IPS-20b (cell line): Measurements from ENCODE around the gene CTBP2.

ENCODE experiments used
- H3K27ac ChIP-seq: one replicate; pipeline ENCODE4 v1.5.1; 2013; ENCODE audit warnings: low read length
- H3K27me3 ChIP-seq: 2 replicates; pipeline ENCODE4 v1.6.1; 2013; ENCODE audit warnings: mild to moderate bottlenecking, low read length, inconsistent platforms; ENCODE audit not compliant: insufficient read depth
- H3K36me3 ChIP-seq: 2 replicates; pipeline ENCODE4 v1.6.1; 2013; ENCODE audit warnings: low read depth, mild to moderate bottlenecking, inconsistent platforms, low read length, moderate library complexity; ENCODE audit not compliant: insufficient read depth
- H3K4me1 ChIP-seq: 2 replicates; pipeline ENCODE4 v1.6.1; 2013; ENCODE audit warnings: mild to moderate bottlenecking, control low read depth, inconsistent platforms, low read length, moderate library complexity; ENCODE audit not compliant: insufficient read depth
- H3K4me3 ChIP-seq: 2 replicates; pipeline ENCODE4 v1.5.1; 2013; ENCODE audit warnings: mild to moderate bottlenecking, low read length, inconsistent platforms
- H3K9ac ChIP-seq: 2 replicates; pipeline ENCODE4 v1.6.1; 2013; ENCODE audit warnings: low read depth, mild to moderate bottlenecking, inconsistent platforms, low read length, moderate library complexity
- H3K9me3 ChIP-seq: 2 replicates; pipeline ENCODE4 v1.6.1; 2013; ENCODE audit warnings: mild to moderate bottlenecking, low read depth, low read length, inconsistent platforms; ENCODE audit not compliant: insufficient read depth

Gene CTBP2

GRCh38 chr10:125000366-125001312 is 159.7 kb downstream of the CTBP2 start:
- H3K9me3 ChIP-seq: no peaks in the 10 kb centered on the region
- no peaks in the 10 kb centered on the region for H3K4me1 ChIP-seq
- H3K27me3 ChIP-seq: no peaks in the 10 kb centered on the region
- H3K4me3 ChIP-seq: no peak overlapping the region
- H3K9ac ChIP-seq: no peak overlapping the region; the same call in 1 of the 2 replicates
- H3K27ac ChIP-seq: no peak overlapping the region
- peaks cover 97% of the 10 kb centered on the region for H3K36me3 ChIP-seq

- Histone ChIP-seq H3K4me1 (no peaks in the 10 kb centered on the region), H3K36me3 (peaks cover 99% of the 10 kb centered on the region), H3K9me3 (no peaks in the 10 kb centered on the region), H3K9ac (no peak overlapping the region), H3K27ac (no peak overlapping the region), H3K27me3 (no peaks in the 10 kb centered on the region), H3K4me3 (no peak overlapping the region)
These were observed 160.7 kb downstream of the CTBP2 start for GRCh38 chr10:124999433-125000365.

DNA sequence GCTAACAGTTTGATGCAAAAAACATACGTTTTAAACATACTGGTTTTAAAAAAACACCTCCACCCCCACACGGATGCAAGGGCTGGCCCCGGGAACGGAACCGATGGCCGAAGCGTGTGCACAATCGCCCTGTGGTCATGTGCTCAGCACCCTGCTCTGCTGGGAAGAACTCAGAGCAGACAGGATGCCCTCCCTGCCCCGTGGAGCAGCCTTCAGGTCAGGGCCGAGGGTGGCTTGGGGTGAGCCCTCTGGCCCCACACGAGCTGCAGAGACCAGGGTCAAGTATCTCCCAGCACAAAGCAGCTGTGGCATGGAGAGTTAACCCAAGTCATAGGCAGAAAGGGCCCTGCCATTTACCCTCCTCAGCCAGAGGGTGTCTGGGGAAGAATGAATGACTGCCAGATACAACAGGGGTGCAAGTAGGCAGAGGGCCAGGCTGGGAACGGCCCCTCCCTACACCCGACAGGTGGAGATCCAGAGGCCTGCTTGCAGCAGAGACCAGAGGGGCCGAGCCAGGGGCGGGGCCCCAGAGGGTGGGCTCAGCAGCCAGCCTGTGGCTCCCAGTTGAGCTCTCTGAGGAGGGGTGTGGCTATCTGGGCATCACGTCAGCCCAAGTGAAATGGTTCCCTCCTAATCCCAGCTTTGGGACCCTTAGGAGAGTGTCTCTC is 161.6 kb downstream of the CTBP2 start:
- H3K36me3 ChIP-seq: peaks cover 99% of the 10 kb centered on the region
- H3K4me1 ChIP-seq: no peaks in the 10 kb centered on the region

DNA sequence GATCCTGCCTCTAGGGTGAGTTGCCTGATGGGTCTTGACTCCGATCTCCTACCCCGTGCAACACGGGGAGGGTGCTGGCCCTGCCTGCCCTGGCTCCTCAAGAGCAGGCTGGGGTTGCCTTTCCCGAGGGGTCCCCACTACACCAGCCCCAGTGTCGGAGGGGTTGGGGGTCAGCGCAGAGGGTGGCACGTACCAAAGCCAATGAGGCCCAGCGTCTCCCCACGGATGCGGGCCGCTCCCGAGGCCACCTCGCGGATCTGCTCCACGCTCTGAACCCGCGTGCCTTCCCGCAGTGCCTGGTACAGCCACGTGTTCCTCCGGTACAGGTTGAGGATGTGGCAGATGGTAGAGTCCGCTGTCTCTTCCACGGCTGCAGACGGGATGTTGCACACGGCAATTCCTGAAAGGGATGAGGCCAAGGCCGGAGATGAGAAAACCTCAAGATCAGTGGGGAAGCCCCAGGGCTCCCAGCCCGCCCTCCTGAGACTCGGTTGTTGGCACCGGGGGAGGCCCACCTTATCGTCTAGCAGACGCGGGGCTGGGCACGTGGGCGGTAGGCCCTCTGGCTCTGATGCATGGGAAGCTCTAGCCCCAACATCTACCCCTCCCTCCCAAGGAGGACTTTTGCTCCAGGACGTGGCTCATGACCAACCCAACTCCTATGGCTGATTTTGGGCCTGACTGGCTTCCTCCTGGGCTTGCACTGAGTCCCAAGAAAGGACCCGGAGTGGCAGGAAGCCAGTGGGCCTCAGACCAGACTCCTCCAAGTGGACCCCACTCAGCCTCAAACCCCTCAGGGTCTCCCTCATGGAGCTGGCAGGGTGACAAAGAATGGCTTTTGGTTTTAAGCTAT is 162.4 kb downstream of the CTBP2 start:
- Histone ChIP-seq H3K36me3 (peaks cover 99% of the 10 kb centered on the region), H3K4me1 (no peaks in the 10 kb centered on the region), H3K27ac (no peak overlapping the region), H3K4me3 (no peak overlapping the region), H3K27me3 (no peaks in the 10 kb centered on the region), H3K9me3 (no peaks in the 10 kb centered on the region), H3K9ac (no peak overlapping the region)

More for the DNA sequence above, 161.6 kb downstream of the CTBP2 start:
- Histone ChIP-seq H3K9ac (no peak overlapping the region), H3K27ac (no peak overlapping the region), H3K27me3 (no peaks in the 10 kb centered on the region), H3K4me3 (no peak overlapping the region), H3K9me3 (no peaks in the 10 kb centered on the region)

DNA sequence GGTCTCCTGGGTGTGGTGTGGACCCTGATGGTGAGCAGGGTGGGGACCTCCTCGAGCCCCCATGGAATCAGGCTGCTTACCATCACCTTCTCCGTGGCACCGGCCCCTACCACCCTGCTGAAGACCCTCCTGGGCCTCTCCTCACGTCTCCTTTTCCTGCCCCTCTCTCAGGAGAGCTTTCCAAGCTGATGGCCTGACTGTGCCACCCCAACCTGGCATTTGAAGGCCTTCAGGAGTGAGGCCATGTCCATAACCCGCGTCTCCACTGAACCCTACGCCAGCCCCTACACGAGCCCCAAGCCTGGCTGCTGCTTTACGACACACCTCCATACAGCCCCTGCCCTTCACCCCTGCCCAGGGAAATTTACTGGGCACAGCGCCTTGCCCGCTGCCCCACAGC is 163.1 kb downstream of the CTBP2 start:
- peaks cover 99% of the 10 kb centered on the region for H3K36me3 ChIP-seq
- H3K27ac ChIP-seq: no peak overlapping the region

DNA sequence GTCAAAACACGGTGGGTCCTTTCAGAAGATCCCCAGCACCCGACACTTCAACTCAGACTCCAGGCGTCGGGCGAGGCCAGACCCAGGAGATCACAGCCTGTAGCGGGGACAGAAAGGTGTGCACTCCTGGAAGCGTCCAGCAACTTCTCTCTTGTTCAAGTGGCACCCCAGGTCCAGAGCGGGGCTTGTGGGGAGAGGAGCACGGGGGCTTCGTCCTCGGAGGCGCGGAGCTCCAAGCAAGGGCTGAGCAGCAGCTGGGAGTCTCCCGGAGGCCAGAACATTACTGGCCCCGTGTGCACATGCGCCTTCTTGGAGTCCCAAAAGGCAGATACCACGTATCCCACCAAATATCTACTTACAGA is 163.5 kb downstream of the CTBP2 start:
- Histone ChIP-seq H3K36me3 (peaks cover 99% of the 10 kb centered on the region), H3K4me3 (no peak overlapping the region), H3K27ac (no peak overlapping the region), H3K27me3 (no peaks in the 10 kb centered on the region), H3K9me3 (no peaks in the 10 kb centered on the region), H3K9ac (no peak overlapping the region), H3K4me1 (no peaks in the 10 kb centered on the region)

More for the DNA sequence above, 163.1 kb downstream of the CTBP2 start:
- Histone ChIP-seq H3K9me3 (no peaks in the 10 kb centered on the region), H3K4me1 (no peaks in the 10 kb centered on the region), H3K27me3 (no peaks in the 10 kb centered on the region), H3K4me3 (no peak overlapping the region), H3K9ac (no peak overlapping the region)

DNA sequence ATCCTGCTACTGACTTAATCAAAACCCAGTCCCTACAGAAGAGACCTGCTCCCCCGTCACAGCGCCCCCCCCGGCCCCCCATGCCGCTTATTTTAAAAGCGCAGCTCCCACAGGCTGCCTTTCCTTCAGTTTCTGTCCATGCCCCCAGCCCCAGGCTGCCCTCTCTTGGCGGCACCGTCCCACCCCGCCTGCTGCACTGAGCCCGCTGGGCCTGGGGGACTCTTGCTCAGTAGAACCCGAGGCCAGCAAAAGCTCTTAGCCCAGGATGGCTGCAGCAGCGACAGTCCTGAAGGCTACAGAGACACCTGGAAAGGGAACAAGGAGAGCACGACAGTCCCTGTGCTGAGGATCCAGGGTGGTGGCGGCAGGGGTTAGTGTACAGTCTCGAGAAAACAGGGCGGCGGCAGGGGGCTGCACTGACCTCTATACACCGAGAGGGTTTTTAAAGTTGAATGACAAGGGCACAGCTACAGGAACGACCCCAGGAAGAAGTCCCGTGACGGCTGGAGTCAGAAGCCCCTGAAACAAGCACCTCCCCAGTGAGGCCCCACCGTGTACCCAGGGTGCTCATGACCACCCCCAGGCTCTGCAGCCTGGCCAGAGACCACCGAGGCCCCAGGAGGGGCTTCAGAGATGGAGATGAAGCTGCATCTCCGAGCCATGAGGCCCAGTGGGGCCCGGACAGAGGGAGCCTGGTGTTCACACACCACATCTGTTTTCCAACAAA is 164.1 kb downstream of the CTBP2 start:
- Histone ChIP-seq H3K36me3 (peaks cover 99% of the 10 kb centered on the region), H3K27me3 (no peaks in the 10 kb centered on the region), H3K4me1 (no peaks in the 10 kb centered on the region), H3K9me3 (no peaks in the 10 kb centered on the region), H3K4me3 (no peak overlapping the region), H3K27ac (no peak overlapping the region), H3K9ac (no peak overlapping the region)

DNA sequence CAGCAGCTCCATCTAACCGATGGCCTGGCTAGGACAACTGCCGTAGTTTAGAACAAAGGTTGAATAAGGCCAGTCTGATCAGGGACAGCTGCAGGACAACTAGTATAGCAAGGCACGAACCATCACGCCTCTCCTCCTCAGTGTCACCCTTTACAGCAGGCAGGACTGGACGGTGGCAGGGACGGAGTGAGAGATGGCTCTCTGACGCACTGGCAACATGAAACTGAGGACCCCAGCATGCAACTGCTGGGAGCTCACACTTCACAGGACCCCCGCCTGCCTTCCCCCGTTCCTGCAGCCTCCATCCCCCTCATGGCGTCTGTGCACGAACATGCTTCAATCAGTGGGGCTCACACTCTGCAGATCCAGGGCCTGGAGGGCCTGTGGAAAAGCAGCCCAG is 164.8 kb downstream of the CTBP2 start:
- no peak overlapping the region for H3K27ac ChIP-seq
- H3K36me3 ChIP-seq: peaks cover 99% of the 10 kb centered on the region

GRCh38 chr10:124994573-124995473 is 165.5 kb downstream of the CTBP2 start:
- H3K36me3 ChIP-seq: peaks cover 99% of the 10 kb centered on the region
- no peaks in the 10 kb centered on the region for H3K4me1 ChIP-seq
- no peaks in the 10 kb centered on the region for H3K27me3 ChIP-seq
- no peak overlapping the region for H3K9ac ChIP-seq
- no peak overlapping the region for H3K4me3 ChIP-seq
- H3K27ac ChIP-seq: no peak overlapping the region
- H3K9me3 ChIP-seq: no peaks in the 10 kb centered on the region

More for the DNA sequence above, 164.8 kb downstream of the CTBP2 start:
- Histone ChIP-seq H3K4me3 (no peak overlapping the region), H3K9ac (no peak overlapping the region), H3K27me3 (no peaks in the 10 kb centered on the region), H3K4me1 (no peaks in the 10 kb centered on the region), H3K9me3 (no peaks in the 10 kb centered on the region)
